Suppressor macrophage treated with lipopolysaccharide for 1 hour (primary cell): ENCODE results near the gene UPK3BL2.
"Not testable (repeated sequence)": the region's sequence is repeated elsewhere in the genome, so short reads cannot be mapped to it uniquely, and the experiment has no call there.

Experiments
- DNase-seq, 3 donors: peaks; one replicate each; pipeline ENCODE4 v3.0.0-alpha.2; 2020 to 2022

Gene UPK3BL2

GRCh38 chr7:102493220-102493935 is 50.1 kb downstream of the UPK3BL2 start:
- DNase-seq, result not testable (repeated sequence)

GRCh38 chr7:102490529-102491075 is 52.9 kb downstream of the UPK3BL2 start:
- DNase-seq, result not testable (repeated sequence)
